Progenitor cell of endocrine pancreas (in vitro differentiated cells): ENCODE results near the gene ZSWIM3. TPM values are rescaled to one million over a fixed set of nuclear protein-coding genes. Genes with fewer than 3 reads are reported as not detected.

Experiments
- DNase-seq: peaks from one replicate; pipeline ENCODE4 v3.0.0; 2021; ENCODE audit warnings: low spot score; ENCODE audit not compliant: unreplicated experiment
- H3K27ac Mint-ChIP-seq: 2 replicates; pipeline ENCODE4 v1.8.0; 2021; ENCODE audit warnings: mild to moderate bottlenecking, moderate library complexity, mixed read lengths
- H3K27me3 Mint-ChIP-seq: 2 replicates; pipeline ENCODE4 v1.8.0; 2021; ENCODE audit warnings: mixed read lengths
- H3K36me3 Mint-ChIP-seq: 2 replicates; pipeline ENCODE4 v1.8.0; 2022; ENCODE audit warnings: mixed read lengths; ENCODE audit not compliant: insufficient read depth
- H3K4me1 Mint-ChIP-seq: 2 replicates; pipeline ENCODE4 v1.8.0; 2021; ENCODE audit warnings: low read depth, mixed read lengths
- H3K4me3 Mint-ChIP-seq: 2 replicates; pipeline ENCODE4 v1.8.0; 2021; ENCODE audit warnings: low read depth, mild to moderate bottlenecking, moderate library complexity, mixed read lengths
- H3K9me3 Mint-ChIP-seq: 2 replicates; pipeline ENCODE4 v1.8.0; 2021; ENCODE audit warnings: low read depth, mixed read lengths
- CTCF ChIP-seq: fragments of 200-600 bp; sonication (generic); IDR thresholded peaks from one replicate; pipeline ENCODE4 v1.5.0; 2021; ENCODE audit warnings: antibody characterized with exemption, mild to moderate bottlenecking; ENCODE audit not compliant: unreplicated experiment
- total RNA-seq: library from RNA; stranded (reverse); gene quantifications from 2 replicates; pipeline ENCODE4 v1.2.1, GENCODE V29; 2021

The ZSWIM3 gene
- total RNA-seq, 1 donor from 2014 or later = 7.9 TPM

GRCh38 chr20:45860560-45861220 is 3.3 kb downstream of the ZSWIM3 start:
- H3K4me1 Mint-ChIP-seq = peaks cover 17% of the 10 kb centered on the region
- no peak for TF ChIP-seq CTCF
- H3K27ac Mint-ChIP-seq = no peak overlapping the region

DNA sequence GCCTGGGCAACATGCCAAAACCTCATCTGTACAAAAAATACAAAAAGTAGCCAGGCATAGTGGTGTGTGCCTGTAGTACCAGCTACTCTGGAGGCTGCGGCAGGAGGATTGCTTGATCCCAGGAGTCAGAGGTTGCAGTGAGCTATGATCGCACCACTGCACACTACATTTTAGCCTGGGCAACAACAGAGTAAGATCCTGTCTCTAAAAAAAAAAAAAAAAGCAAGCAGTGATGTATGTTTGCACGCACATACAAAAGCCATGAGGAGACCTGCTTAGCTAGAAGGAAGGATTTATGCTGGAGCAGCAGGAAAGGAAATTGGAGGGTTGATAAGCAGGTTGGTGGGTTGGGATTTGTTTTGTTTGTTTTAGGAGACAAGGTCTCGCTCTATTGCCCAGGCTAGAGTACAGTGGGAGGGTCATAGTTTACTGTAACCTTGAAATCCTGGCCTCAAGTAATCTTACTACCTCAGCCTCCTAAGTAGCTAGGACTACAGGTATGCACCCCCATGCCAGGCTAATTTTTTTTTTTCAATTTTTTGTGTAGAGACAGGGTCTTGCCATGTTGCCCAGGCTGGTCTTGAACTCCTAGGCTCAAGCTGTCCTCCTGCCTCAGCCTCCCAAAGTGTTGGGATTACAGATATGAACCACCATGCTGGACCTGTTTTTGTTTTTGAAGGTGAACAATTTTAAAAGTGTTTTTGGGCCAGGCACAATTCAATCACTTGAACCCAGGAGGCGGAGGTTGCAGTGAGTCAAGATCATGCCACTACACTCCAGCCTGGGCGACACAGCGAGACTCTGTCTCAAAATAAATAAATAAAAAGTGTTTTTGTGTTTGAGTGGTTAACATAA is 4.0 kb downstream of the ZSWIM3 start:
- Mint-ChIP-seq H3K4me3 (no peak overlapping the region), H3K36me3 (peaks cover 1% of the 10 kb centered on the region), H3K27me3 (no peaks in the 10 kb centered on the region), H3K27ac (no peak overlapping the region), H3K4me1 (peaks cover 16% of the 10 kb centered on the region), H3K9me3 (no peaks in the 10 kb centered on the region)
- DNase-seq = no peak
- TF ChIP-seq CTCF = no peak

More at GRCh38 chr20:45860560-45861220, 3.3 kb downstream of the ZSWIM3 start:
- Mint-ChIP-seq H3K9me3 (no peaks in the 10 kb centered on the region), H3K27me3 (no peaks in the 10 kb centered on the region), H3K36me3 (peaks cover 1% of the 10 kb centered on the region), H3K4me3 (no peak overlapping the region)
- DNase-seq = no peak

GRCh38 chr20:45863543-45864470 is 6.4 kb downstream of the ZSWIM3 start:
- no peak for TF ChIP-seq CTCF
- Mint-ChIP-seq H3K9me3 (no peaks in the 10 kb centered on the region), H3K27me3 (no peaks in the 10 kb centered on the region), H3K36me3 (peaks cover 1% of the 10 kb centered on the region), H3K4me3 (no peak overlapping the region), H3K27ac (no peak overlapping the region), H3K4me1 (peaks cover 2% of the 10 kb centered on the region)
- no peak for DNase-seq

DNA sequence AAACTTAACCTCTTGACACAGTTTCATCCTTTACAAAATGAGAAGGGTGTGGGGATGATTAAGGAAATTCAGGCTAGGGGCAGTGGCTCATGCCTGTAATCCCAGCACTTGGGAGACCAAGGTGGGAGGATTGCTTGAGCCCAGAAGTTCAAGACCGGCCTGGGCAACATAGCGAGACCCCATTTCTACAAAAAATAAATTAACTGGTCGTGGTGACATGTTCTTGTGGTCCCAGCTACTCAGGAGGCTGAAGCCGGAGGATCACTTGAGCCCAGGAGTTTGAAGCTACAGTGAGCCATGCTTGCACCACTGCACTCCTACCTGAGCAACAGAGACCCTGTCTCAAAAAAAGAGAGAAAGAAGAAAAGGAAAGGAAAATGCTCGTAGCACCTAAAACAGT is 9.0 kb downstream of the ZSWIM3 start:
- H3K36me3 Mint-ChIP-seq = peaks cover 1% of the 10 kb centered on the region
- H3K27me3 Mint-ChIP-seq = no peaks in the 10 kb centered on the region
- DNase-seq = no peak
- no peak overlapping the region for H3K27ac Mint-ChIP-seq
- H3K9me3 Mint-ChIP-seq = no peaks in the 10 kb centered on the region
- no peak for TF ChIP-seq CTCF
- H3K4me3 Mint-ChIP-seq = no peak overlapping the region
- no peaks in the 10 kb centered on the region for H3K4me1 Mint-ChIP-seq
